NB4 (cell line): Measurements from ENCODE around the gene SKIC2.

ENCODE experiments used
- DNase-seq: peaks from one replicate; pipeline ENCODE4 v3.0.0; 2010; ENCODE audit warnings: low read depth
- H3K4me3 ChIP-seq: one replicate; pipeline ENCODE4 v1.5.1; 2011; ENCODE audit warnings: mild to moderate bottlenecking, low read depth, low read length, moderate library complexity
- MYC ChIP-seq: IDR thresholded peaks from 2 replicates; pipeline ENCODE4 v1.6.1; 2011; ENCODE audit warnings: low read depth, low read length
- POLR2A ChIP-seq: IDR thresholded peaks from 2 replicates; pipeline ENCODE4 v1.6.1; 2011; ENCODE audit warnings: mild to moderate bottlenecking; ENCODE audit not compliant: insufficient read length; ENCODE audit errors: extremely low read depth
- TF ChIP-seq, protein P1 (sequence below): IDR thresholded peaks from 2 replicates; pipeline ENCODE4 v1.6.1; 2011; ENCODE audit warnings: low read depth, low read length
- TF ChIP-seq, protein P2 (sequence below): IDR thresholded peaks from one replicate; pipeline ENCODE4 v1.5.1; 2012; ENCODE audit warnings: low read depth, low read length

Gene SKIC2

DNA sequence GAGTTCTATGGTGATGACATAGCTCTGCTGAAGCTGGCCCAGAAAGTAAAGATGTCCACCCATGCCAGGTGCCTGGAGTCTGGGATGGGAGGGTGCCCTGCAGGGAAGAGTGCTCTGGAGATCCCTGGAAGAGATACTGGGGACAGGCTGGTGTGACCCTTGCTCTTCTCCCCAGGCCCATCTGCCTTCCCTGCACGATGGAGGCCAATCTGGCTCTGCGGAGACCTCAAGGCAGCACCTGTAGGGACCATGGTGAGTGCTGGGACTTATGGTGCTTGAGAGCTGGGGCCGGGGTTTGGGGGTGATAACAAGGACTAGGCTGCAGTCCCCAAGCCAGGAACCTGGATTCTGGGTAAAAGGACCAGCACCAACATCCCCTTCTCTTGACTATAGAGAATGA is 15.2 kb upstream of the SKIC2 start:
- TF ChIP-seq, protein P1, sequence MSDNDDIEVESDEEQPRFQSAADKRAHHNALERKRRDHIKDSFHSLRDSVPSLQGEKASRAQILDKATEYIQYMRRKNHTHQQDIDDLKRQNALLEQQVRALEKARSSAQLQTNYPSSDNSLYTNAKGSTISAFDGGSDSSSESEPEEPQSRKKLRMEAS, result no peak
- TF ChIP-seq MYC (no peak), POLR2A (no peak)
- TF ChIP-seq, protein P2, sequence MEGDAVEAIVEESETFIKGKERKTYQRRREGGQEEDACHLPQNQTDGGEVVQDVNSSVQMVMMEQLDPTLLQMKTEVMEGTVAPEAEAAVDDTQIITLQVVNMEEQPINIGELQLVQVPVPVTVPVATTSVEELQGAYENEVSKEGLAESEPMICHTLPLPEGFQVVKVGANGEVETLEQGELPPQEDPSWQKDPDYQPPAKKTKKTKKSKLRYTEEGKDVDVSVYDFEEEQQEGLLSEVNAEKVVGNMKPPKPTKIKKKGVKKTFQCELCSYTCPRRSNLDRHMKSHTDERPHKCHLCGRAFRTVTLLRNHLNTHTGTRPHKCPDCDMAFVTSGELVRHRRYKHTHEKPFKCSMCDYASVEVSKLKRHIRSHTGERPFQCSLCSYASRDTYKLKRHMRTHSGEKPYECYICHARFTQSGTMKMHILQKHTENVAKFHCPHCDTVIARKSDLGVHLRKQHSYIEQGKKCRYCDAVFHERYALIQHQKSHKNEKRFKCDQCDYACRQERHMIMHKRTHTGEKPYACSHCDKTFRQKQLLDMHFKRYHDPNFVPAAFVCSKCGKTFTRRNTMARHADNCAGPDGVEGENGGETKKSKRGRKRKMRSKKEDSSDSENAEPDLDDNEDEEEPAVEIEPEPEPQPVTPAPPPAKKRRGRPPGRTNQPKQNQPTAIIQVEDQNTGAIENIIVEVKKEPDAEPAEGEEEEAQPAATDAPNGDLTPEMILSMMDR, result no peak

DNA sequence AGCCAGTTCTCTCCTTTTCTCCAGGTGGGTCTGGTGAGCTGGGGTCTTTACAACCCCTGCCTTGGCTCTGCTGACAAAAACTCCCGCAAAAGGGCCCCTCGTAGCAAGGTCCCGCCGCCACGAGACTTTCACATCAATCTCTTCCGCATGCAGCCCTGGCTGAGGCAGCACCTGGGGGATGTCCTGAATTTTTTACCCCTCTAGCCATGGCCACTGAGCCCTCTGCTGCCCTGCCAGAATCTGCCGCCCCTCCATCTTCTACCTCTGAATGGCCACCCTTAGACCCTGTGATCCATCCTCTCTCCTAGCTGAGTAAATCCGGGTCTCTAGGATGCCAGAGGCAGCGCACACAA is 13.8 kb upstream of the SKIC2 start:
- H3K4me3 ChIP-seq, result no peak overlapping the region
- DNase-seq, result no peak
- no peak for TF ChIP-seq POLR2A
- TF ChIP-seq MYC, result no peak
- TF ChIP-seq, protein P1, result no peak
- TF ChIP-seq, protein P2, result no peak

More for the DNA sequence above, 15.2 kb upstream of the SKIC2 start:
- no peak for DNase-seq
- no peak overlapping the region for H3K4me3 ChIP-seq

DNA sequence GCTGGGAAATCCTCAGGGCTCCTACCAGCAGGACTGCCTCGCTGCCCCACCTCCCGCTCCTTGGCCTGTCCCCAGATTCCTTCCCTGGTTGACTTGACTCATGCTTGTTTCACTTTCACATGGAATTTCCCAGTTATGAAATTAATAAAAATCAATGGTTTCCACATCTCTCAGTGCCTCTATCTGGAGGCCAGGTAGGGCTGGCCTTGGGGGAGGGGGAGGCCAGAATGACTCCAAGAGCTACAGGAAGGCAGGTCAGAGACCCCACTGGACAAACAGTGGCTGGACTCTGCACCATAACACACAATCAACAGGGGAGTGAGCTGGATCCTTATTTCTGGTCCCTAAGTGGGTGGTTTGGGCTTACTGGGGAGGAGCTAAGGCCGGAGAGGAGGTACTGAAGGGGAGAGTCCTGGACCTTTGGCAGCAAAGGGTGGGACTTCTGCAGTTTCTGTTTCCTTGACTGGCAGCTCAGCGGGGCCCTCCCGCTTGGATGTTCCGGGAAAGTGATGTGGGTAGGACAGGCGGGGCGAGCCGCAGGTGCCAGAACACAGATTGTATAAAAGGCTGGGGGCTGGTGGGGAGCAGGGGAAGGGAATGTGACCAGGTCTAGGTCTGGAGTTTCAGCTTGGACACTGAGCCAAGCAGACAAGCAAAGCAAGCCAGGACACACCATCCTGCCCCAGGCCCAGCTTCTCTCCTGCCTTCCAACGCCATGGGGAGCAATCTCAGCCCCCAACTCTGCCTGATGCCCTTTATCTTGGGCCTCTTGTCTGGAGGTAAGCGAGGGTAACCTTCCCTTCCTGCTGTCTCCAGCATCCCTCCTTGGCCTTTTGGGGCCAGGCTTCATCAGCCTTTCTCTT is 13.2 kb upstream of the SKIC2 start, which contains the start of gene CFB:
TSS of gene CFB (plus strand) at position 589 of the 863 bp plus-strand sequence. CDS start at position 716, 127 bp downstream.
- TF ChIP-seq MYC, result no peak
- TF ChIP-seq, protein P1, result no peak
- TF ChIP-seq, protein P2, result no peak
- no peak for TF ChIP-seq POLR2A
- no peak for DNase-seq
- no peak within 1 kb of the TSS for H3K4me3 ChIP-seq

DNA sequence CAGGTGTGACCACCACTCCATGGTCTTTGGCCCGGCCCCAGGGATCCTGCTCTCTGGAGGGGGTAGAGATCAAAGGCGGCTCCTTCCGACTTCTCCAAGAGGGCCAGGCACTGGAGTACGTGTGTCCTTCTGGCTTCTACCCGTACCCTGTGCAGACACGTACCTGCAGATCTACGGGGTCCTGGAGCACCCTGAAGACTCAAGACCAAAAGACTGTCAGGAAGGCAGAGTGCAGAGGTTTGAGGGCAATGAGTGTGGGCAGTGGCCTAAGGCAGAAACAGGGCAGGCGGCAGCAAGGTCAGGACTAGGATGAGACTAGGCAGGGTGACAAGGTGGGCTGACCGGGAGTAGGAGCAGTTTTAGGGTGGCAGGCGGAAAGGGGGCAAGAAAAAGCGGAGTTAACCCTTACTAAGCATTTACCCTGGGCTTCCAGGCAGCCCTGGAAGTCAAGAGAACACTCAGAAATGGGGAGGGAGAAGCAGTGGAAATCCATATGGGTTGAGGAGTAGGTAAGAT is 12.5 kb upstream of the SKIC2 start:
- no peak overlapping the region for H3K4me3 ChIP-seq
- TF ChIP-seq, protein P2, result no peak
- TF ChIP-seq MYC (no peak), POLR2A (no peak)
- TF ChIP-seq, protein P1, result no peak
- no peak for DNase-seq

DNA sequence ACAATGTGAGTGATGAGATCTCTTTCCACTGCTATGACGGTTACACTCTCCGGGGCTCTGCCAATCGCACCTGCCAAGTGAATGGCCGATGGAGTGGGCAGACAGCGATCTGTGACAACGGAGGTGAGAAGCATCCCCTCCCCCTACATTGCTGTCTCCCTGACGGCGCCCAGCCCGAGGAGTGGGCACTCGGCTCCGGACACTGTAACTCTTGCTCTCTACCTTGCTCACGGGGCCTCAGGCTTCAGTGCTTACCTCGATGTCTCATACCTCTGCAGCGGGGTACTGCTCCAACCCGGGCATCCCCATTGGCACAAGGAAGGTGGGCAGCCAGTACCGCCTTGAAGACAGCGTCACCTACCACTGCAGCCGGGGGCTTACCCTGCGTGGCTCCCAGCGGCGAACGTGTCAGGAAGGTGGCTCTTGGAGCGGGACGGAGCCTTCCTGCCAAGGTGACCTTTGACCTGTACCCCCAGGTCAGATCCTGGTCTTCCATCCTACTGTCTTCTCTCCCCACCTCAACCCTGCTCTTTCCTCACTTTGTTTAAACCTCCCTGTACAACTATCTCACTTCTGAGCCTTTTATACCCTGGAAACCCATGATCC is 11.8 kb upstream of the SKIC2 start:
- TF ChIP-seq MYC, result no peak
- TF ChIP-seq, protein P1, result no peak
- TF ChIP-seq POLR2A, result no peak
- TF ChIP-seq, protein P2, result no peak
- H3K4me3 ChIP-seq, result no peak overlapping the region
- no peak for DNase-seq
